Skeletal muscle satellite cell (primary cell): ENCODE results near the gene CADM1.

ENCODE experiments used
- H3K27me3 ChIP-seq: 2 replicates; pipeline ENCODE4 v1.7.0; 2013; ENCODE audit warnings: low read length; ENCODE audit not compliant: control insufficient read depth, insufficient read depth
- H3K36me3 ChIP-seq: 2 replicates; pipeline ENCODE4 v1.7.0; 2013; ENCODE audit warnings: mild to moderate bottlenecking, control low read depth, low read length; ENCODE audit not compliant: insufficient read depth
- H3K4me1 ChIP-seq: 2 replicates; pipeline ENCODE4 v1.7.0; 2013; ENCODE audit warnings: low read length; ENCODE audit not compliant: control insufficient read depth, insufficient read depth
- H3K4me2 ChIP-seq: 2 replicates; pipeline ENCODE4 v1.7.0; 2013; ENCODE audit warnings: mild to moderate bottlenecking, low read length
- H3K4me3 ChIP-seq: 2 replicates; pipeline ENCODE4 v1.7.0; 2013; ENCODE audit warnings: low read length
- H3K9ac ChIP-seq: 2 replicates; pipeline ENCODE4 v1.7.0; 2013; ENCODE audit warnings: mild to moderate bottlenecking, low read depth, low read length, moderate library complexity
- H3K9me3 ChIP-seq: replicated peaks from 2 replicates; pipeline ENCODE4 v1.7.0; 2013; ENCODE audit warnings: mild to moderate bottlenecking, control low read depth, low read length

The CADM1 gene

GRCh38 chr11:115157247-115157646, 347.0 kb downstream of the CADM1 start:
- Histone ChIP-seq H3K9me3 (no peaks in the 10 kb centered on the region), H3K4me2 (no peak overlapping the region), H3K4me3 (no peak overlapping the region), H3K4me1 (no peaks in the 10 kb centered on the region), H3K9ac (no peak overlapping the region), H3K36me3 (no peaks in the 10 kb centered on the region), H3K27me3 (no peaks in the 10 kb centered on the region)

DNA sequence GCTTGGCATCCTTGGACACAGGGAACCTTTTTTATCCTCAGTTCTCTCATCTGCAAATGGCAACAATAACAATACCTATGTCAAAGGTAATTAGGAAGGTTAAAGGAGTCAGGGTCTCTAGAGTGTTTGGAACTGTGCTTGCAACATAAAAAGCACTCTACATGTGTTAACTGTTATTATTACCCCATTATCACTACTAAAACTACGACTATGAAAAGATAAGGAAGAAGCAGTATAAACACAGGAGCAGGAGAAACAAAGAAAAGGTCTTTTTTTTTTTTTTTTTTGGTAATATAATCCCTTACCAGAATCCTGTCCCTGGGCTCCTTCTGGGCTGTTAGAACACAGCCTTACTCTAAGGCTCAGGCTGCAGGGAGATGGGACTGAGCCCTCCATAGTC, 348.2 kb downstream of the CADM1 start:
- H3K4me1 ChIP-seq: no peaks in the 10 kb centered on the region
- no peak overlapping the region for H3K4me2 ChIP-seq
- no peaks in the 10 kb centered on the region for H3K36me3 ChIP-seq
- H3K4me3 ChIP-seq: no peak overlapping the region
- no peaks in the 10 kb centered on the region for H3K9me3 ChIP-seq
- H3K27me3 ChIP-seq: no peaks in the 10 kb centered on the region
- H3K9ac ChIP-seq: no peak overlapping the region

- no peaks in the 10 kb centered on the region for H3K4me1 ChIP-seq
- no peaks in the 10 kb centered on the region for H3K27me3 ChIP-seq
- no peaks in the 10 kb centered on the region for H3K9me3 ChIP-seq
- no peak overlapping the region for H3K9ac ChIP-seq
- H3K4me3 ChIP-seq: no peak overlapping the region
- H3K4me2 ChIP-seq: no peak overlapping the region
- no peaks in the 10 kb centered on the region for H3K36me3 ChIP-seq
These were observed 348.9 kb downstream of the CADM1 start for GRCh38 chr11:115155320-115155719.

- Histone ChIP-seq H3K27me3 (no peaks in the 10 kb centered on the region), H3K36me3 (no peaks in the 10 kb centered on the region), H3K4me1 (no peaks in the 10 kb centered on the region), H3K4me2 (no peak overlapping the region), H3K9ac (no peak overlapping the region), H3K9me3 (no peaks in the 10 kb centered on the region), H3K4me3 (no peak overlapping the region)
These were observed 349.9 kb downstream of the CADM1 start for GRCh38 chr11:115154355-115154736.

DNA sequence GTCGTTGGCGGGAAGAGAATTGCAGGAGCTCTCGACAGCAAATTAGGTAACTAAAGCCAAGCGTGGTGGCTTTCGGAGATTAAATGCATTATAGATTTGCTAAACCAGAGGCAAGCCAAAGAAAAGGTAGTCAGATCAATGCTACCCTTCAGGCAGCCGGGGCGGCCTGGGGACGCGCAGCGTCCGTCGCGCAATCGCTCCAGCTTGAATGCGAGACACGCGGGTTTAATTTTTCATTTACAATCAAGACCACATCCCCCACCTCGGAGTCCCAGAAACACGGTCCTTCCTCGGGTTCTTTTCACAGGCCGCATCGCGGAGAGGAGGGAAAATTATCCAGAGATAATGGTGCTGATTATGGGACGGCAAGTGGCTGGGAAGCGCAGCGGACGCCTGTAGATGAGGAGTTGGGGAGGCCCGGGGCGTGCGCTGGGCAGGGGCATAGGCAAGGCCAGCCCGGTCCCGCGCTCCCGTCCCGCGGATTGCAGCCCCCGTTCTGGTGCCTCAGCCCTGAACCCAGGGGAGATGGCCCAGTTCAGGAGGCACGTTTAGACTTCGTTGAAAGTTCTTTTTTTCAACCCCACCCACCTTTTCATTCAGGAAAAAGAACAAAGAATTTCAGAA, 350.4 kb downstream of the CADM1 start:
- H3K4me2 ChIP-seq: no peak overlapping the region
- no peak overlapping the region for H3K4me3 ChIP-seq
- H3K9ac ChIP-seq: no peak overlapping the region
- no peaks in the 10 kb centered on the region for H3K36me3 ChIP-seq
- no peaks in the 10 kb centered on the region for H3K9me3 ChIP-seq
- no peaks in the 10 kb centered on the region for H3K4me1 ChIP-seq
- no peaks in the 10 kb centered on the region for H3K27me3 ChIP-seq

DNA sequence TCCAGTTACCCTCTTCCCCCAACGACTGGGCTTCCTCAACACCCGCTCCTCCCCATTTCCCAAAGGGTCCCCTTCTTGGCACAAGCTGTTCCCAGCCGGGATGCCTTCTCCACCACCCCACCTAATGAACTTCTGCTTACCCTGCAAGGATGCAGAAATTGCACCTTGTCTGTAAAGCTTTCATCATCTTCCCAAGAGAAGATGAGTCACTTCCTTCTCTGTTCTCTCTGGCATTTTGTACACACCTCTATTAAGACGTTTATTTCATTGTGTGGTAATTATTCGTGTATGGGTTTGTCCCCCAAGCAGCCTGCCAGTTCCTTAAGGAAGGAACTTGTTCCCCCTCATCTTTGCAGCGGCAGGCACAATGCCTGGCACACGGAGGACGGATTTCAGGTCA, 351.1 kb downstream of the CADM1 start:
- Histone ChIP-seq H3K4me3 (no peak overlapping the region), H3K9me3 (no peaks in the 10 kb centered on the region), H3K4me1 (no peaks in the 10 kb centered on the region), H3K27me3 (no peaks in the 10 kb centered on the region), H3K4me2 (no peak overlapping the region), H3K36me3 (no peaks in the 10 kb centered on the region), H3K9ac (no peak overlapping the region)

- Histone ChIP-seq H3K9ac (no peak overlapping the region), H3K4me1 (no peaks in the 10 kb centered on the region), H3K4me2 (no peak overlapping the region), H3K27me3 (no peaks in the 10 kb centered on the region), H3K4me3 (no peak overlapping the region), H3K36me3 (no peaks in the 10 kb centered on the region), H3K9me3 (no peaks in the 10 kb centered on the region)
These were observed 353.2 kb downstream of the CADM1 start for GRCh38 chr11:115151010-115151409.

GRCh38 chr11:115148691-115149090, 355.5 kb downstream of the CADM1 start:
- Histone ChIP-seq H3K27me3 (no peaks in the 10 kb centered on the region), H3K4me1 (no peaks in the 10 kb centered on the region), H3K9me3 (no peaks in the 10 kb centered on the region), H3K9ac (no peak overlapping the region), H3K36me3 (no peaks in the 10 kb centered on the region), H3K4me2 (no peak overlapping the region), H3K4me3 (no peak overlapping the region)

GRCh38 chr11:115148101-115148500, 356.1 kb downstream of the CADM1 start:
- no peak overlapping the region for H3K9ac ChIP-seq
- H3K4me1 ChIP-seq: no peaks in the 10 kb centered on the region
- no peak overlapping the region for H3K4me3 ChIP-seq
- H3K27me3 ChIP-seq: no peaks in the 10 kb centered on the region
- H3K9me3 ChIP-seq: no peaks in the 10 kb centered on the region
- H3K36me3 ChIP-seq: no peaks in the 10 kb centered on the region
- H3K4me2 ChIP-seq: no peak overlapping the region

- Histone ChIP-seq H3K4me2 (no peak overlapping the region), H3K4me3 (no peak overlapping the region), H3K9ac (no peak overlapping the region), H3K9me3 (no peaks in the 10 kb centered on the region), H3K27me3 (no peaks in the 10 kb centered on the region), H3K4me1 (no peaks in the 10 kb centered on the region), H3K36me3 (no peaks in the 10 kb centered on the region)
These were observed 356.9 kb downstream of the CADM1 start for GRCh38 chr11:115147243-115147807.

GRCh38 chr11:115146425-115146824, 357.8 kb downstream of the CADM1 start:
- no peak overlapping the region for H3K9ac ChIP-seq
- no peak overlapping the region for H3K4me3 ChIP-seq
- no peaks in the 10 kb centered on the region for H3K27me3 ChIP-seq

GRCh38 chr11:115145324-115145723, 358.9 kb downstream of the CADM1 start:
- H3K36me3 ChIP-seq: no peaks in the 10 kb centered on the region
- H3K9ac ChIP-seq: no peak overlapping the region
- H3K9me3 ChIP-seq: no peaks in the 10 kb centered on the region
- no peaks in the 10 kb centered on the region for H3K27me3 ChIP-seq
- no peak overlapping the region for H3K4me3 ChIP-seq
- no peaks in the 10 kb centered on the region for H3K4me1 ChIP-seq
- H3K4me2 ChIP-seq: no peak overlapping the region

More at GRCh38 chr11:115146425-115146824, 357.8 kb downstream of the CADM1 start:
- H3K36me3 ChIP-seq: no peaks in the 10 kb centered on the region
- H3K4me2 ChIP-seq: no peak overlapping the region
- H3K9me3 ChIP-seq: no peaks in the 10 kb centered on the region
- no peaks in the 10 kb centered on the region for H3K4me1 ChIP-seq
